ENCODE measurements around the gene DNM3.
A peak's percentile ranks its signal among the peaks of the same experiment; 100 is the strongest.

The DNM3 gene

GRCh38 chr1:172447641-172448040, 606.3 kb downstream of the DNM3 start:
- DNase-seq (ENCODE audit: low read depth), result no peak
- TF ChIP-seq CTCF (IDR thresholded peaks at IDR 0.05; ENCODE audit: insufficient read depth, low read depth, low read length, missing control alignments), result no peak
- H3K4me3 ChIP-seq (ENCODE audit: low read depth, low read length), result no peak overlapping the region

GRCh38 chr1:172448995-172449584, 607.8 kb downstream of the DNM3 start:
- peak; percentile 28 for DNase-seq (ENCODE audit: low read depth)
- H3K4me3 ChIP-seq (ENCODE audit: low read depth, low read length), result no peak overlapping the region
- TF ChIP-seq CTCF (IDR thresholded peaks at IDR 0.05; ENCODE audit: insufficient read depth, low read depth, low read length, missing control alignments), result no peak

- DNase-seq (ENCODE audit: low read depth), result peak; percentile 71
- peak; percentile 86 for TF ChIP-seq CTCF (IDR thresholded peaks at IDR 0.05; ENCODE audit: insufficient read depth, low read depth, low read length, missing control alignments)
- H3K4me3 ChIP-seq (ENCODE audit: low read depth, low read length), result no peak overlapping the region
Measured at GRCh38 chr1:172449585-172450523, 608.6 kb downstream of the DNM3 start.

GRCh38 chr1:172450524-172450885, 609.2 kb downstream of the DNM3 start:
- no peak overlapping the region for H3K4me3 ChIP-seq (ENCODE audit: low read depth, low read length)
- DNase-seq (ENCODE audit: low read depth), result no peak
- no peak for TF ChIP-seq CTCF (IDR thresholded peaks at IDR 0.05; ENCODE audit: insufficient read depth, low read depth, low read length, missing control alignments)

- no peak overlapping the region for H3K4me3 ChIP-seq (ENCODE audit: low read depth, low read length)
- DNase-seq (ENCODE audit: low read depth), result peak; percentile 22
- TF ChIP-seq CTCF (IDR thresholded peaks at IDR 0.05; ENCODE audit: insufficient read depth, low read depth, low read length, missing control alignments), result no peak
Measured at GRCh38 chr1:172451002-172451443, 609.7 kb downstream of the DNM3 start.

- DNase-seq (ENCODE audit: low read depth), result no peak
Measured at GRCh38 chr1:172452536-172453152, 611.3 kb downstream of the DNM3 start.

More at GRCh38 chr1:172452536-172453152, 611.3 kb downstream of the DNM3 start:
- TF ChIP-seq CTCF (IDR thresholded peaks at IDR 0.05; ENCODE audit: insufficient read depth, low read depth, low read length, missing control alignments), result no peak
- H3K4me3 ChIP-seq (ENCODE audit: low read depth, low read length), result no peak overlapping the region
